Left kidney (tissue), 2 donors: ENCODE measurements around the gene E4F1. TPM values are rescaled to one million over a fixed set of nuclear protein-coding genes. Genes with fewer than 3 reads are reported as not detected.

ENCODE experiments used
- DNase-seq: peaks from one replicate; pipeline ENCODE4 v3.0.0-alpha.2; 2013
- polyA plus RNA-seq: library from polyadenylated mRNA; unstranded; fragments of 120-200 nt; gene quantifications from one replicate; pipeline ENCODE4 v1.2.1, GENCODE V29; 2013; ENCODE audit not compliant: insufficient read length

Gene E4F1
- polyA plus RNA-seq, 1 donor, result 14.7 TPM

DNA sequence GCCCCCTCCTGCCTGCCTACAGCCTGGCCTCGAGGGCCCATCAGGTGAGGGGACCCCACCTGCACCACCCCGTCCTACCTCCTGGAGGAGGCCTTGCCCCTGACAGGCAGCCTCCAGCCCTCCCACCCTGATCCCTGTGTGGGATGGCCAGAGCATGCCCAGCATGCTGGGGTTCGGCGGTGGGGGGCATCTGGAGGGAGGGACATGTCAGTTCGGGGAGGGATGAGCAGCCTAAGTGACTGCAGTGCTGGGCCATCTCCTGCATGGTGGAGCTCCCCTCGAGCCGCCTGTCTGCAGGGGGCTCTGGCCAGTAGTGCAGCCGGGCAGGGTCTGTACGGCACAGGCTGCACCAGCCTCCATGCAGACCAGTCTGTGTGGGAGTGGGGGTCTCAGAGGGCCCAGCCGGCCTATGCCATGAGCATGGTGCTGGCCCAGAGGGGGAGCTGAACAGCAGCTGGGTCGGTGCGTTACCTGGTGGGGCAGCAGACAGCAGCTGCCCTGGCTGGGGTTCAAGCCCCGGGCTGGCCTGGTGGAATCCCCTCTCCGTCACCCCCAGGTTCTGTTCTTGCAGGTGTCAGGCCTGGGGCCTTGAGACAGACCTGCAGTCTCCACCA, 48.6 kb downstream of the E4F1 start:
- DNase-seq, result no peak

GRCh38 chr16:2273484-2273883, 50.1 kb downstream of the E4F1 start:
- no peak for DNase-seq

- no peak for DNase-seq
Observed at GRCh38 chr16:2273931-2274330, 50.5 kb downstream of the E4F1 start.

GRCh38 chr16:2275476-2276367, 52.3 kb downstream of the E4F1 start:
- no peak for DNase-seq

DNA sequence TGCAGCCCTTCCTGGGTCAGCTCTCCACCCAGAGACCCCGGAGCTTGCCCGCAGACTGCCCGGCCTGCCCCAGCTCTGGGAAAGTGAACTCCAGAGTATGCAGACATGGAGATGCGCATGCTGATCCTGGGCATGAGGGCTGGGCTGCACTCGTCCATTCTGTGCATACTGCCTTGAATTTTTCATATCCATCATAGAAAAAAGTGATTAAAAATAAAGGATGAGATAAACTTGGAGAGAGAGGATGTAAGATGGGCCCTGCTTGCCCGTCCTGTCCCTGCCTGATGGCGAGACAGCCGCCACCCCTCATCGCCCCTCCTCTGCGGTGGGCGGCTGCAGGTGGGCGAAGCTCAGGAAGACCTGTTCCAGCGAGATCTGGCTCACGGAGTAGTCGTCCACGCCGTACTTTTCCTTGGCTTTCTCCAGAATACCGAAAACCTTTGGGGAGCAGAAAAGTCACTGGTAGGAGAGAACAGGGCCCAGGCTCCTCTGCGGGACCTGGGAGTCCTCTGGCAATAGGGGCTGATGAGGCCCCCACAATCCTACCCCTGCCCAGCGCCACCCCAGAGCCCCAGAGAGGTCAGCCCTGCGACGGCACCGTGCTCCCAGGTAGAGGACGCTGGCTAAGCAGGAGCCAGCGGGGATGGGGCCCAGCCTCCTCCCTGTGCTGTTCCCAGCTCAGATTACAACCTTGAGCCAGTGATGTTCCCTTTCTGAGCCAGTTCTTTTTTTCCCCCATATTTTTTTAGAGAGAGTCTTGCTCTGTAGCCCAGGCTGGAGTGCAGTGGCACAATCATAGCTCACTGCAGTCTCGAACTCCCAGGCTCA, 53.2 kb downstream of the E4F1 start:
- no peak for DNase-seq

GRCh38 chr16:2277466-2278271, 54.3 kb downstream of the E4F1 start:
- no peak for DNase-seq

DNA sequence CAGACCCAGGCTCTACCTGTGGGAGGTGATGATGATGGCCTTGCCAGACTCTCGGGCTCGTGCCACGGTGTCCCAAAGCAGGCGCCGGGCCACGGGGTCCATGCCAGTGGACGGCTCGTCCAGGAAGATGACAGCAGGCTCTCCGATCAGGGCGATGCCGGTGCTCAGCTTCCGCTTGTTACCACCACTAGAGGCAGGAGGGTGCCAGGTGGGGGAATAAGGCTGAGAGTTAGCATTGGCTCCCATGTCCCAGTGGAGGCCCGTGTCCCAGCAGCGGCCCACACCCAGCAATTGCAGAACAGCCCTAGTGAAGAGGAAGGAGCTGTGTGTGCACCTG, 54.8 kb downstream of the E4F1 start:
- DNase-seq, result no peak

- DNase-seq, result no peak
Observed at GRCh38 chr16:2278956-2279800, 55.8 kb downstream of the E4F1 start.

DNA sequence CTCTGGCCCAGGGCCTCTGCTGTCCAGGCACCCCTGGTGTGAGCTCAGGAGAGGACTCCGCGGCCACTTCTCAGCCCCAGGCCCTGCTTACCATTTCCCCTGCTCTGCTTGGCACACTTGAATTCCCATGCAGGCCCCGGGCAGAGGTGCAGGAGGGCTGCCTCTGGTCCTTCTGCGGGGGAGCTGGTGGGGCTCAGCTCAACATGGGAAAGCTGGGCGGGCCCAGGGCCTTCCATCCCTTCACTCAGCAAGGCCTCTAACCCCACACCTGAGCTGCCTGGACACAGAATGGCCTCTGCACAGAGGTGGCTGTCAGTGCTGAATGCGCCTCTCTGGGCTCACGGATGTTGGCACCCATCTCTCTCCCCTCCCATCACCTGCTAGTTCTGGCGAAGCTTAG, 57.1 kb downstream of the E4F1 start:
- no peak for DNase-seq

- DNase-seq, result no peak
Observed at GRCh38 chr16:2280981-2281542, 57.7 kb downstream of the E4F1 start.

DNA sequence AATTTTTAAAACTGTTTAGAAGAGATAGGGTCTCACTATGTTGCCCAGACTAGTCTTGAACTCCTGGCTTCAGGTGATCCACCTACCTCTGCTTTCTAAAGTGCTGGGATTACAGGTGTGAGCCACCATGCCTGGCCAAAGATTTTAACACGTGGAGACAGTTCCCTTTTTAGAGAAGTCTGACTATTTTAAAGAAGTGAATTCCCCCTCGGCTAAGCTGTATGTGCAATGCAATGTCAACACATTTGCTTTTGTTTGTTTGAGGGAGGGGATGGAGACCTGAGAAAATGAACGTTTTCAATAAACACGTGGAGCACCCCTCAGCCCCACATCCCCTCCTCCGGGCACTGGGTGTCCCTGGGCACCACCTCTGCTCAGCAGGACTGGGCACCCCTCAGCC, 58.9 kb downstream of the E4F1 start:
- DNase-seq, result no peak

DNA sequence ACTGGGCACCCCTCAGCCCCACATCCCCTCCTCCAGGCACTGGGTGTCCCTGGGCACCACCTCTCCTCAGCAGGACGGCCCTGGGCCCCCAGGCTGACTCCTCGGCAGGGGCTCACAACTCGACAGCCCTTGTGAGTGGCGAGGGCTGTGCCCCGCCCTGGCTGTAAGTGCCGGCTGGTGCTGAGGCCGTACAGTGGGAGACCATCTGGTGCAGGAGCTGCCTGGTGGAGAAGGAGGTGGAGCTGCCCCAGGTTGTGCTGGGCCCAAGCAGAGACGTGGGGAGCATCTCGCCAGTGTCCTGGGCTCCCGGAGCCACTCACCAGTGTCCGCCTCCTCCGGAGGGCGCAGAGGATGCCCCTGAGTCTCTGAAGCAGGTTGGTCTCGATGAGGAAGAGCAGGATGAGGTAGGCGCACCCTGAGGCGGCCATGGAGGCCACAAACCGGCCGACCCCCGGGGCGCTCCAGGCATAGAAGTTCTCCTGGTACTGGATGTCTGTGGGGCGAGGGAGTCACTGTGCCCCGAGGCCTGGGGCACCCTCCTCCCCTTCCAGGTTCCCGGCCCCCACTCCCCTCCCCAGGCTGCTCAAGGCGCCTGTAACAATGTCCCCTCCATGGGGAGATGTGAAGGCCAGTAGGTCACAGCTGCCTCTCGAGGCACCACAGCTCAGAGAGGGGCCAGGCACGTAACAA, 59.6 kb downstream of the E4F1 start:
- DNase-seq, result no peak

DNA sequence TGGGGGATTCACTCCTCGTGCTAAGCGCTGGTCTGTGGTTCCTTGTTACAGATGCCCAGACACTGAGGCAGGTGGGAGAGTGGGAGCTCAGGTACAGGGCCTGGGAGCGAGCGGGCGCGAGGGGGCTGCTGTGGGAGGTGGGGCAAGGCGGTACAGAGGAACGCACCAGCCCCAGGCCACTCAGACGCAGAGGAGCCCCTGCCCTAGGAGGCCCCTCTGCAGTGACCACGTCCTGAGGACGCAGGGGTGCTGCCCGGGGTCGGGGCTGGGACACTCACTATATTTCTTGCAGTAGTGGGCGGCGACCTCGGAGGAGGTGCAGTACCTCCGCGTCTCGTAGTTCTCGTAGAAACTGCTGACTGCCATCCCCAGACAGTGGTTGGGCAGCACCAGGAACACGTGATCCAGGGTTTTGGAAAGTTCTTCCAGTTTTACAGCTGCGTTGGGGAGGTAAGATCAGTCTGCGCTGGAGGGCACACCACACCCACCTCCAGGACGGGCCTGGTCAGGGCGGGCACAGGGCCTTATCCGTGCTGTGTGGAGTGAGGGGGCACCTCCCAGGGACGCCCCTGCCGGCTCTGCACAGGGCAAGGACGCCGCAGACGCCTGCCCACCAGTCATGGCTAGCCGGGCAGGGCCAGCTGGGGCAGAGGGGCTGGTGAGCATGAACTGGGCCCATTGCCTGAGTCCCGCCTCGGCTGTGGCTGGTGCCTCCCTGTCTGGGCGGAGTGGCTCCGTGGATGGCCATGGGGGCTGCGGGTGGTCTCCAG, 60.8 kb downstream of the E4F1 start:
- no peak for DNase-seq

DNA sequence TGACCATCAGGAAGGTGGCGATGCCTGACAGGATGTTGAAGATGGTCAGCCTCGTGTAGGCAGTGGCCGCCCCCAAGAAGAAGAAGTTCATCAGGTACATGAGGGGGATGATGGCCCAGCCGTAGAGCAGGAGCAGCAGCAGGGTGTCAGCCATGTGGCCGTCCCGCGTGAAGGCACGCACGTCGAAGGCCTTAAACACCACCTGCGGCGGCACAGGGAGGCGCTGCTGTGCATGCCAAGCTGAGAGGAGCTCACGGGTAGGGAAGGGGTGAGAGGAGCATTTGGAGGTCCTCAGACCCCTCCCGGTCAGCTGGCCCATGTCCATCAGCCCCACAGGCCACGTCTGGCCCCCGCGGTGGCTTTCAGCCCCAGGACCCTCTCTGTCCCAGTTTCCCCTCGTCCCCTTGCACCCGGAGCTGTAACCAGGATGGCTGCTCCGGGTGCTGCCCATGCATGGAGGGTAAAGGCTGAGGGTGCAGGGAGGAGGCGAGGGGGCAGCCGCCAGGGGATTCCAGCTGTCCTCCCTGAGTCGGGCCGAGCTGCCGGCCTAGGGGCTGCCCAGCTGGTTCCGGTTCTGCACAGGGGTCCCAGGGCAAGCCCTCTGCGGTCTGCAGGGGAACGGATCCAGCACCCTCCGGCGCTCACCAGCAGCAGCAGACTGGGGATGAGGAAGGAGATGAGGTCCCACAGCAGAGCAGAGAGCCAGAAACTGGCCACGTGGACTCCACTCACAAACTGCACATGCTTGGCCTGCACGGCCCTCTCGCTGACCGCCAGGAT, 61.6 kb downstream of the E4F1 start:
- DNase-seq, result no peak
